HG02798 (cell line): Measurements from ENCODE around the gene PTGR3.

Source experiments
- ATAC-seq: cut with Tn5 transposase; IDR thresholded peaks from one replicate; pipeline ENCODE4 v1.9.1; 2021; ENCODE audit warnings: mild to moderate bottlenecking; ENCODE audit not compliant: unreplicated experiment, poor library complexity

The PTGR3 gene

GRCh38 chr18:75172299-75173124, 36.4 kb downstream of the PTGR3 start:
- peak; percentile 10 for ATAC-seq

GRCh38 chr18:75170916-75171315, 38.0 kb downstream of the PTGR3 start:
- no peak for ATAC-seq

GRCh38 chr18:75170022-75170789, 38.7 kb downstream of the PTGR3 start:
- no peak for ATAC-seq

DNA sequence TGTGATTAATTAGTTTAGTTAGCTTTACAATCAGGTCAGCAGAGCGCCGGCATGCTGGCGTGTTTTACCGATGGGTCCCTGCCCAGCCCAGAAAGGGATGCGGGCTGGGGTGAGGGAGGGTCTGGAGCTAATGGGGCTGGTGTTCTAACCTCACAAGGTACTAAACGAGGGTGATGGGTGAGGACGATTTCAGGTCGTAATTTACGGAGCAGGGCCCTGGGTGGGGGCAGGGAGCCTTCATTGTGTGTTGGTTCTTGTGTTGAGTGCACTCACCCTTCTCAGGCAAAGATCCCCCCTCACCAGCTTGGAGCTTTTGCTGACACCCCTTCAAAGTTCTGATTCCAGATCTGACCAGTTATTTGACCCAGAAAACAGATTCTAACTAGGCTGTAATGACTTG, 39.5 kb downstream of the PTGR3 start:
- no peak for ATAC-seq

DNA sequence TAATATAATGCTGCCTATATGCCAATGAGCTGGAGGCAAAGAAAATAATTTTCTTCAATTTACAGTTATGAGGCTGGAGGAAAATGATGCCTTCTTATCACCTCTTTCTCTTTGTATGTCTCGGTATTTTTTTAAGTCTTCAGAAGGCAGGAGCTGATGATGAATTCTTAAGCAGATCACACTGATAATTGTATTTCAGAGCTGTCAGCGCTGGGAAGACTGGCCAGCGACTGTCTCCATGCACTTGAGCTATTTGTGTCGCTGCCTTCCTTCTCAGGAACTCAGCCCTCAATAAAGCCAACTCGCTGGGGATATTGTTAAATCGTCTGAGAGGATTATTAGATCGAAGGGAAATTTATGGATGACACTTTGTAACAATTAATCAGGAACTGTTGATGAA, 40.3 kb downstream of the PTGR3 start:
- no peak for ATAC-seq

DNA sequence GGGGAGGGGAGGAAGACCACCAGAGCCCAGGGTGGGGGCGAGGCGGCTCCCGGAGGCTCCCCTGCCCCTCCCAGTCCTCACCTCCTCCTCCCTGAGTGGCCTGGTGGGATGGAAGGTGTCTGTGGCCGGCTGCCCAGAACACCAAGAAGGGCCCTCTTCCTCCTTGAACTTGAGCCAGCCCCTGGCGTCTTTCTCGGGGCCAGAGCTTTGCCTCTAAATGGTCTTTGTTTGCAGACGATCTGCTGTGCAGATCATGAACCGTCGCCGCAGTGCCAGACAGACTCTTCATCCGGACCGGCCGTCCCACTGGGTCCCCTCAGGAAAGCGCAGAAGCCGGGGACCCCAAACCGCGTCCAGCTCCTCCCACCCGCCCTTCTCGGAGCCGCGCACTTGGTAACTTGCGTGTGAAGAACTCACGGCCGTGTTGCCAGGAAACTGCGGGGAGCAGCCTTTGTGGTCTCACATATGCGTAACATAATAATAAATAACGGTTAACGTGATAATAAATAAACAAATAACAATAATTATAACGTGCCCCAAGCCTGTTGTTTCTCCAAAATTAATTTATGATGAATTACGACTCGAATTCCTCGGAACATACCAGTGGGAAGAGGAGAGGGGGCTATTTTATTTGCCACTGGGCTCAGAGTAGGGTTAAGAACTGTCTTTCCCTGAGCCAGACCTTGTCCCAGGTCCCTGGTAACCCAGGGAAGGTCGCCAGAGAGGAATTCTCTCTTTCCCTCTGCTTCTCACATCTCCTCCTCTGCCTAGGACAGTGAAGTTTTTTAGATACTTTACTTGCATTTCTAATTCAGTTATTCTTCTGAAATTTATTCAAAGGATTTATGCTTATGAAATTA, 41.0 kb downstream of the PTGR3 start:
- no peak for ATAC-seq

DNA sequence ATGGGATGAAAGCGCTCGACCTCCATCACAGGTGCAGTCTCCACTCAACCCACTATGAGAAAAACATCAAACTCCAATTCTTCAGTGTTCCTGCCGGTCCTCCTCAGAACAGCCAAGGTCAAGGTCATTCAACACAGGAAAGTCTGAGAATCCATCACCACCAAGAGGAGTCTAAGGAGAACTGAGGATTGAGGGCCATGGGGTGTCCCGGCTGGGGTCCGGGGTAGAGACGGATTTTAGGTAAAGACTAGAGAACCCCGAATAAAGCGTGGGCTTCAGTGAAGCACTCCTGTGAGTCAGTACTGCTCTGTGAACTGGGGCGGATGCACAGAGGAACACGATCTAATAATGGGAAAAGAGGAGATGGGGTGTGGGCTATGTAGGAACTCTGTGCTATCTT, 41.8 kb downstream of the PTGR3 start:
- ATAC-seq = no peak

GRCh38 chr18:75165926-75166325, 43.0 kb downstream of the PTGR3 start:
- ATAC-seq = no peak

GRCh38 chr18:75164479-75164878, 44.5 kb downstream of the PTGR3 start:
- ATAC-seq = no peak

GRCh38 chr18:75163736-75164135, 45.2 kb downstream of the PTGR3 start:
- no peak for ATAC-seq

DNA sequence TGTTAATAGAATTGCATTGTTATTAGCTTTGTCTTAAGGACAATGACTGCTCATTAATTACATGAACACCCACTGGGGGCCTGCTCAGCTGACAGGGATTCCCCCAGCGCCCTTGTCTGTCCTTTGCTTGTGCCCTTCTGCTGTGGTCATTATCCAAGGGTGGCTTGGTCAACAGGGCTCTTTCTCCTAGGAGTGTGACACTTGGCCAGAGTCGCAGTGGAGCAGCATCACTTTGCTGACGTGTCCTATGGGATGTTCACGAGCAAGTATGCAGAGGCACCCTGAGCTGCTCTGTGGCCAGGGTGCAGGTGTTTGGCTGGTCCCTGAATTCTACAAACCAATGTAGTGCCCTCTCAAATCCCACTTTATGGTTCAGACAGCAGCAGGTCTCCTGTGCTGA, 46.0 kb downstream of the PTGR3 start:
- no peak for ATAC-seq

DNA sequence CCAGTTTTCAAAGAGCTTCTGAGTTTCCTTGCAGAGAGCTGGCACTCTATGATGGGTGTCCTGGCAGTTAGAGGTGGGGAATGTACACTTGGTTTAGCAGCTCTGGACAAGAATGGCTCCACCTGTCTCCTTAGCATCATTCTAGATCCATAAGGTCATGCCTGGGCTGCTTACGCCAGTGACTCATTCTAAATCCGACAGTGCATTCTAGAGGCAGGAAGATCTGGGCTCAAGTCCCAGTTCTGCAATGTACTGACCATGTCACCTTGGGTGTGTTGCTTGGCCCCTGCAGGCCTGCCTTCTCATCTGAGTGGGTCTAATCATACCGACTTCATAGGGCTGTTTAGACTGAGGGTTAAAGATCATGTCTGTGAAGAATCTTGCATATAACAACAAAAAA, 46.5 kb downstream of the PTGR3 start:
- ATAC-seq = no peak

DNA sequence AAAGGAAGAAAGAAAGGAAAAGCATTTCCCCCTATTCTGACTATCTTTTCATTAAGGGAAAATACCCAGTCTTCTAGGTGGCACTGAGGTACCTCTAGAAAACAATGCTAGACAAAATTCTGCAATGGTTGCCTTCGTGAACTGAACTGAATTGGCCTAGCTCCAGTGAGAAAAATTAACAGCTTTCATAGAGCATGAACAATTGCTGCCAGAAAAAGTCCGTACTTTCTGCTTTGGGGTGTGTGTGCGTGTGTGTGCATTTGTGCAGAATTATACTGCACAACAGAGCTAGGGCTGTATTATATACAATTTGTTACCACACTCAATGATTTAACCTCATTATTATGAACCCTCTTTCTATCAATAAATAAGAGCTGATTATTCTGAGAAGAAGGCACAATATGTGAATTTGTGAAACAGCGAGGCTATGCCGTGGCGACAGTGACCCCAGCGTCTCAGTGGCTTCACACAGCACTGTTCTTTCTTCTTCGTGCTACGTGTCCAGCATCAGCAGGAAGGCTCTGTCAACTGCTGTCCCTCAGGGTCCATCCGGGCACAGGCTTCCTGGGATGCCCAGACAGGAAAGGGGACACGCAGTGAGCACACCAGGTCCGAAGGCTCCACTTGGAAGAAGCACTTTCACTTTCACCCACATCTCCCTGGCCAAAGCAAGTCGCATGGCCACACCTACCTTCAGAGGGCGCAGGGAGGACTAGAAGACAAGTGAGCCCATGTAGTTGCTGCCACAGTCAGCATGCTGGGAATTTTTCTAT, 47.5 kb downstream of the PTGR3 start:
- peak; percentile 35 for ATAC-seq

DNA sequence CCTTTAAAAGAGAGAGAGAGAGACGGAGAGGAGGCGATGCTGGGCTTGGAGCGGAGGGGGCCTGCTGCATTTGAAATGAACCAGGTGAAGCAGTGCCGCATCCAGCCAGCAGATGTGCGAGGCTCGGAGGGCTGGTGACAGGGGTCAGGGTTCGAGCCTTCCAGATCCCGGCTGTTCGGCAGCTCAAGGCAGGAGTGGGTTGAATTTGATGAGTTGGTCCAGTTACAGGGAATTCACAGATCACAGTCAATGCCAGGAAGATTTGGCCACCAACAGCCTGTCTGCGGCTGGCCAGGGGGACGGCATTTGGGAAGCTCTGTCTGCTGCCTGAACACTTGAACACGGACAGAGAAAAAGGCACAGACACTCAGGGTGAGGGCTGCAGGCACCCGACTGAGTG, 48.6 kb downstream of the PTGR3 start:
- ATAC-seq = no peak

- ATAC-seq = no peak
Measured at GRCh38 chr18:75159646-75160356, 49.1 kb downstream of the PTGR3 start.

GRCh38 chr18:75159238-75159518, 49.8 kb downstream of the PTGR3 start:
- no peak for ATAC-seq
